PC-9 (cell line): ENCODE data around the gene NCAM2.
A peak's percentile ranks its signal among the peaks of the same experiment; 100 is the strongest.

Experiments used
- CTCF ChIP-seq: fragments of 200-600 bp; sonication (generic); conservative IDR thresholded peaks from 2 replicates; pipeline ENCODE4 v1.6.1; 2017; ENCODE audit warnings: mixed run types, antibody characterized with exemption, mild to moderate bottlenecking, moderate library complexity
- EZH2 ChIP-seq: fragments of 200-600 bp; sonication (generic); IDR thresholded peaks from 2 replicates; pipeline ENCODE4 v1.8.0; 2017; ENCODE audit warnings: antibody characterized with exemption, low read depth

- TF ChIP-seq CTCF (peak; percentile 70), EZH2 (no peak)
Observed at GRCh38 chr21:20999659-21000058, 1.4 kb downstream of the NCAM2 start.
